GM18505 (cell line): ENCODE data around the gene GASK1B.

Experiments
- ATAC-seq: cut with Tn5 transposase; IDR thresholded peaks from one replicate; pipeline ENCODE4 v1.9.1; 2021; ENCODE audit not compliant: unreplicated experiment
- POLR2A ChIP-seq: IDR thresholded peaks from 4 replicates; pipeline ENCODE4 v1.6.1; 2011; ENCODE audit warnings: borderline replicate concordance; ENCODE audit not compliant: insufficient read depth, insufficient read length; ENCODE audit errors: extremely low read depth

Gene GASK1B

DNA sequence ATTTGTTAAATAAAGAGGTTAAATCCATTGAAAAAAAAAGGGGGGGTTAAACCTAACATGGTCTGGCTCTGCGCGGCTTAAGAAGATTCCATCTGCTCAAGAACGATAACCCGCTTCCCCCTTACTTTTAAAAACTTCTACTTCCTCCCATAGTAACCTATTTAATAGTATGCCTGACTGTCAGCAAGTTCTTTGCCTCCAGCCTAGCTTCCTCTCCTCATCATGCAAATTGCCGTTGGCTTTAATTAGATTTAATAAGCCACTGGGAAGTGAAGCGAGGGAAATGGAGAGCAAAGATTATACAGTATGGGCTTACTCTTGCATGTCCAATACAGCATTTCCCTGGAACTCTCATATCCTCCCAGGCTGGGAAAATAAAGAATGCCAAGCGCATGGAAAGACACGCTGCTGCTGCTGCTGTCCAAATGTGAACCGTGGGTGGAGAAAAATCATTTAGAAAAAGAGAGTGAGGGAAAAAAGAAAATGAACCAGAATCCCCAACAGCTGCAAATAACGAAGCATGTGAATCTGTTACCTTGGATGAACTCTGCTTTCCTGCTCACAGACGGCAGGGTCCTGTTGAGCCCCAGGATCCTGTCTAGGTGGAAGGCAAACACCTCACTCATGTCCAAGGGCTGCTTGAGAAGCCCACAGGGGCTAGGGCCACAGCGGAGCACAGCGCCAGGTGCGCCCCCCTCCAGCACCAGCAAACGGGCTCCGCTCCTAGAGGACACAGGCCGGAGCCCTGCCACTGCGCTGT is 2.7 kb downstream of the GASK1B start:
- ATAC-seq, result no peak
- TF ChIP-seq POLR2A, result no peak

DNA sequence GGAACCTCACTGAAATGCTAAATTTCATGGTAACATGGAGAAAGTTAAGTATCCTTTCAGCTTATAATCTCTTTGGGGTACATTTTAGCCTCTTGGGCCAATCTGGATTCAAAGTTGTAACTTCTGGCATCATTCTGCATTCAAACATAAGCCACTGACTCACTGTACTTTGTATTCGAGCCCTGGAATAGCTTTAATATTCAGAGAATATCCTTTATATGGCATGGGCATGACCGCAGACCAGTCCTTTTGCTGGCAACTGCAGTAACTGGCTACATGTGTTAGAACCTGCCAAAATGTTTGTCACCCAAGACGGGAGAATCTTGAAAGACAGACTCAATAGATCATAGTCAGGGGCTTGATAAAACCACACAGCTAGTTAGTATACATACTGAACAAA is 3.3 kb downstream of the GASK1B start:
- TF ChIP-seq POLR2A, result no peak
- ATAC-seq, result no peak

DNA sequence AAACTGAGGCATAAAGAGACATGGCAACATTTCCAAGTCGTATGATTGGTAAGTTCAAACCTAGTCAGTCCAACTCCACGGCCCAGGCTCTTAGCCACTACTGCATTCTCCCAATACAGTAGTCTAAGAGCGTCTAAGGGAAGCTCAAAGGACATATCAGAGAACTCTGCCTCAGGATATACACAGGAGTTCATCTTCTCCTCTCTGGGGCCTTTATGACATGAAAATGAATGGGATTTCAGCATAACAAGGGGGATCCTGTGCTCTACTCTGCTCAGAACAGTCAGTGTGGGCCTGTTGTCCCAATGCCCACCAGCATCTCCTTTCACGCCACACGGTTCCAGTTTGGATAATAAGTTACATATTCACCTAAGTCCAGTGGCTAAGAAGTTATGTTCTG is 4.2 kb downstream of the GASK1B start:
- TF ChIP-seq POLR2A, result no peak
- no peak for ATAC-seq

DNA sequence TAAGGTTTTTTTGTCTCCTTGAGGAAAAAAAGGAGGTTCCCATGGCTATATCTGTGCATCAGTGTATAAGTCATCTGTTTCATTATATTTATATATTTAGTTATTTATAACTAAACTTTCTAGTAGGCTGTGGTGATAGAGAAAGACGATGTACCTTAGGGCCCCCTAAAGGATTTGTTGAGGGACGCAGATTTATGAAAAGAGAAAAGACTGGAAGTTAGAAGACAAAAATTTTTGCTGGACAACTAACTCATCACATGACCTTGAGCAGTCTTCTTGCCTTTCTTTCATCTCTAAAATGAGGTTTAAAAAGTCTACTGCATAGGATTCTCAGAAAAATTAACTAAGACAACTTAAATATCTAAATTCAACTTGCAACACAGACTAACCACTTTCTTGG is 6.1 kb downstream of the GASK1B start:
- no peak for TF ChIP-seq POLR2A
- no peak for ATAC-seq

DNA sequence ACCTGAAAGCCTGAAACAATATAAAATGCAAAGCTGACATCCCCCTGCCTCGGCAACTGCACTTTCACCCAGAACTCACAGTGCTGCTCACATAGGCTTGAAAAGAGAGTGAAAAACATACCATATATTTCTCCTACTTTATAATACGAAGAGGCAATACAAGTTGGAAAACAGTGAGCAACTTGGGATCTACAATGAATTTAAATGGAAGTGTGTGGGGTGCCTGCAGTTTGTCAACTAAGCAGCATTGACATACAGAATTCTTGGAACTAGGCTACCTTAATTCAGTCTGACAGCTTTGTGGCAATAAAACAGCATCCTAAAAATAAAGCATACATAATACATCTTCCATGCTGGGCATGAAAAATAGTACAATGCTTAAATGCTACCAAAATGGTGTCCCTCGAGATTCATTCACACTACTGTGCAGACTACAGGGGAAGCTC is 8.0 kb downstream of the GASK1B start:
- ATAC-seq, result no peak
- no peak for TF ChIP-seq POLR2A

DNA sequence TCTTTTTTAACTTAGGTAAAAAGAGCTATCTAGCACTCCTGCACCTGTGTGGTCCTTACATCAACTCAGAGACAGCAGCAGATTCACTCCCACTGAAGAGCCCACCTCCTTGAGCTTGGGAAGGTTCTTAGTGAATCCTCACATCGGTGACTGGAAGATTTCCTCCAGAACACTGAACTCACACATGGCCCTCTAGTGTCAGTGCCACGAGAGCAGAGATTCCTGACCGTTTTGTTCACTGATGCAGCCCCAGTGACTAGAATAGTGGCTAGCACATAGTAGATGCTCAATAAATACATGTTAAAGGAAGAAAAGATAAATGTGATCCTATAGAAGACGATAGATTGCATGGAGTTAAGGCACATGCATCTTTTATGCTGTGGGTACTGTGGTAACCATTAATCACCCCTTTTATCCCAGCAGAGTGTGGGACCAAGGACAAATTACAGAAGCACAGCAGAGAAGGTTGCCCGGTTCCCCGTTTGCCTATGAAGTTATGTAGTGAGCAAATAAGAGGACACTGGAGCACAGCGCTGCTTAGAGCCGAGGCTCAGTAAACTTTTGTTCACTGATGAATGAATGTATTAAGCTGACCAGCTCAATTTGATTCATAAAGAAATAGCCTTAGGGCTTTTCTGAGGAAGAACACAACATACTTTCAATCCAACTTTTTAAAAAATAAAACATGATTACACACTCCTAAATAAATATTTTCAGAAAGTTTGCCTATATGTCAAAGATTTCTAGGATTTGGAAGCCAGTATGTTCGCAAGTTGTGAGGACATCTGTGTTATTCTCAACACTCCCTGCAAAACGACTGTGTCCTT is 8.7 kb downstream of the GASK1B start:
- no peak for ATAC-seq
- no peak for TF ChIP-seq POLR2A

DNA sequence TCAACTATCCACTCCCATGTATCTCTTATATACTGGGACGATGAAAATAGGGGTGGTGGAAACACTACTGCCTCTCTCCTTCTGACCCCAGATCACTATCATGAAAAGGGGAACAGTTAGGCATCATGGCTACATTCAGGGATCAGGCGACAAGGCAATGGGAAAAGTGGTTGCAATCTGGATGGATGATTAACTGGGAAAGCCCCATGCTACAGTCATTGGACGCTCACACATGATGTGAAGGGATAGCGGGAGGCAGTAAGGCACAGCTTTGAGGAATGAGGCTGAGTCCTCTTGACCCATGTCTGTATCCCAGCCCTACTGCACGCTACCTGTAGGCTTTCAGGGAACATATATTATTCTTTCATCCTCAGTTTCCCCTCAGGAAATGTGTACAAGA is 10.2 kb downstream of the GASK1B start:
- no peak for TF ChIP-seq POLR2A
- no peak for ATAC-seq

DNA sequence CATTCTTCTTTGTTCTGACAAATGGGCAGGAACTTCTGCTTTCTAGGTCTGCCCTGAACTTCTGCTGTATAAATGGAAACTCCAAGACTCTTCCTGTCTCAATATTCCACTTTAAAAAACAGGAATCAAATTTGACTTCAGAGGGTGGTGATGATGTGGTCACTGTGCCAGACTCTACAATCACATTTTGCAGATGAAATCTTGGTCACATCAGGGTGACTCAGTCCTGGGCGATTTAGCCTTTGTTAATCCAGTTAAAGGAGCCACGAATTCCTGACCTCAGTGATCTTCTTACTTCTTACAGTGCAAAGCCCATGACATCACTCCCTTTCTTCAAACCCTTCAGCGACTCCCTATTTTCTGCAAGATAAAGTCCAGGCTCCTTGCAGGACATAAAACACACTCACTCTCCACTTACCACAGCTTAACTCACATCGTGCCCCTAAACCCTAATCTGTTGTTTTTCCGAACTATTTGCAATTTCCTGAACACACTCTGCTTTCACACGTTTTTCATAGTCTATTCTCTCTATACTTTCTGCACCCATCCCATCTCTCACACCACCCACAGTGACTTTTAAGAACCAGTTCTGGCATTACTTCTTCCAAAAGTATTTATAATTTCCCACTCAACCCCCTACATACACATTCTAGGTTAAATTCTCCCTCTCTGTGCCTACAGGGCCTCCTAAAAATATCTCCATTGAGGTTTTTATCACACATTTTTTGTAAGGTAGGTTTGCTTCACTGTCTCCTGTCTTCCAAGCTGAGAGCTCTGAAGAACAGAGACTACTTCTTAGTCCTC is 11.1 kb downstream of the GASK1B start:
- ATAC-seq, result no peak
- no peak for TF ChIP-seq POLR2A

DNA sequence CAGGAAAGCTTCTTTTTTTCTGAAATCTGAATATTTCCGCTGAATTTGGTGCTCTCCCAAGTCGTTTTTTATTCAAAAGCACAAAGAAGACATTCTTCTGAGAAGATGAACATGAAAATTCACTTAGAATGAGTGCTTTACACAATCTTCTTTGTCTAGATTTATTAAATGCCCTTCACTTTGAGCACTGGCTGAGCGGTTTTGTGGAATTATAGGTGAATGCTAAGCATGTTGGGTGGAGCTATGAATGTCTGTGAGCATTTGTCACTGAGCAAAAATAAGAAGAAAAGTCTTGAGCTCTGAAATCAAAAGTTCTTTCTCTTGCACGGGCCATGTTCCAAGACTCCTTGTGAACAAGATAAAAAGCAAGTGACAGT is 13.1 kb downstream of the GASK1B start:
- ATAC-seq, result no peak
- no peak for TF ChIP-seq POLR2A

DNA sequence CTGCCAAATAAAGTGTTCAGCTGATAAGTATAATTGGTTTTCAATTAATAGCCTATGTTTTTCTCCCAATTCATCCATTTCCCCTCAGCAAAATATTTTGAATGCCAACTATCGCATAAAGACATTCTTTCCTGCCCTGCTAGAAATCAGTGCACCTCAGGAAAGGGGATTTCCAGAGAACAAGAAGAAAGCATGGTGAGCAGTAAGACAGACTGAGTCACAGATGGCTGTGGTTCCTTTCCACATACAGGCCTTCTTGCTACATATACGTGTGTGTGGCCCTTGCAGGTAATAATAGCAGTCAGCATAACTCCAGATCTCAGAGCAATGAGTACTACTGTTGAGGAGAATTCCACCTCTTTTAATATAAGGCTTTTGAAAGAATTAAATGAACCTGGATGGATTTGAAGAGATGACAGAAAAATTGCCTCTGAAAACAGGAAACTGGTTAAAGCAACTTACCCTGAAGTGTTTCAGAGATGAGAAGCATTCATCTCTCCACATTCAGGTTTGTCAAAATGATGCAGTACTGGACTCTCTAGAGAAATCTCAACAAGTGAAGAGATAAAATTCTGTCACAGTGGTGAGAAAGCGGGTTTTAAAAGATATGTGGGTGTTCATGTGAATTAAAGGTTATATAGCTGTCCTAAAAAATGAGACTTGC is 13.6 kb downstream of the GASK1B start:
- no peak for ATAC-seq
- TF ChIP-seq POLR2A, result no peak

DNA sequence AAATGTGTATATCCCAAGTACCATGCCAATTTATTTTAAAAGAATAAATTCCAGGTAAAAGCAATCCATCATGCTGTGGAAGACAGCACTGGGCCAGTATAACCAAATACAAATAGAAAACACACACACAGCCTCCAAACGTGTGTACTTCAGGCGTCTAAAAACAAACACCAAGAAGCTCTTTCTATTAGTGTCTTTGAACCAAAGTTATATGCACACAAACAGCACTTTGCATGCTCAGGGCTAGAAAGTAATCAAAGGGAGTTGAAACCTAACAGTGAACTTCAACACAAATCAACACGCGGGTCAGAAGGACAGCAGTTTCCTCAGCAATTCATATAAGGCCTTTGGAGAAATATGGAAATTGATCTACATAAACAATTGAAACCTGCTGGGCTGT is 15.4 kb downstream of the GASK1B start:
- TF ChIP-seq POLR2A, result no peak
- ATAC-seq, result no peak

DNA sequence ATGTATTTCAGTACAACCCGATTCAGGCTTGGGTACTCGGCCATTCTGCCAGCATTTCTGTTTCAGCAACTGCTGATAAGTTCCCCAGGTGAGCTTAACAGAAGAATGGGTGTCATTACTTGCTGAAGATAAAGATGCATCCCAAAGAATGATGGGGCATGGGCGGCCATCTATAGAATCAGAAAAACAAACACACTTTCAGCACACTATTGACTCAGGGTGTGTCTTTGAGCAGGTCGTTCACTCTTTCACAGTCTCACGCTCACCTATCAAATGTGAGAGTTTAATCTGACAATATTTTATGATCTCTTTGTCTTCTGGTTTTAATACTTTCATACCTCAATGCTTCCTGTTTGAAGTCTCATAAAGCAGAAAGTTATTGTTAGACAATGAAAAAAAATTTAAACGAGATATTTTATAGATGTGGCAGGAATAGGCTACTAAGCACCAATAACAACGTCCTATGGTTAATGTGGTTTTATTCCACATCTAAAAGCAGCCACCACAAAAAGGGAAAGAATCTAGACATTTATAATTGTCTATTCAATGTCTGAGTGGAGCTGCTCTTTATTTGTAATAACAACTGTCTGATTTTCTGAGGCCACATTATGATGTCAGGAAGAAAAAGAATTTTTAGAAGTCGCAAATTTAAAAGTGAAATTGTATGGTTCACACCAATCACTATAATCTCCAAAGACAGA is 17.0 kb downstream of the GASK1B start:
- ATAC-seq, result no peak

More for the DNA sequence above, 17.0 kb downstream of the GASK1B start:
- TF ChIP-seq POLR2A, result no peak
